HepG2 (cell line): ENCODE measurements around the gene APEX1. TPM values are rescaled to one million over a fixed set of nuclear protein-coding genes. Genes with fewer than 3 reads are reported as not detected.

Source experiments
- ARNT2 ChIP-seq: sonication (generic); formaldehyde crosslinking; IDR thresholded peaks from 2 replicates; pipeline ENCODE4 v1.8.0; 2022; ENCODE audit warnings: mild to moderate bottlenecking, low read depth, missing genetic modification reagents, moderate library complexity
- CBX1 ChIP-seq: IDR thresholded peaks from one replicate; pipeline ENCODE4 v1.6.1; 2016; ENCODE audit warnings: antibody characterized with exemption, low read depth
- EP300 ChIP-seq, 3 experiments: sonication (generic) in 1 of 3; formaldehyde crosslinking in 1 of 3; IDR thresholded peaks; 2 replicates each; pipeline versions ENCODE4 v1.5.1 to v1.6.1; 2011 to 2020; ENCODE audit warnings: low read depth in 2 of 3, low read length in 2 of 3, borderline replicate concordance in 1 of 3, improper control_type of control experiment in 1 of 3, mild to moderate bottlenecking in 1 of 3, missing genetic modification reagents in 1 of 3, moderate library complexity in 1 of 3
- EZH2 ChIP-seq: conservative IDR thresholded peaks from 2 replicates; pipeline ENCODE4 v1.6.1; 2012; ENCODE audit warnings: mild to moderate bottlenecking, low read depth, low read length, moderate library complexity
- KLF13 ChIP-seq: sonication (generic); formaldehyde crosslinking; IDR thresholded peaks from 2 replicates; pipeline ENCODE4 v1.4.0; 2020; ENCODE audit warnings: mild to moderate bottlenecking, missing genetic modification reagents
- NFIC ChIP-seq: IDR thresholded peaks from 2 replicates; pipeline ENCODE4 v1.6.1; 2012; ENCODE audit warnings: mild to moderate bottlenecking, low read length, inconsistent platforms
- NONO ChIP-seq, 2 experiments: fragments of 450-650 bp in 1 of 2; sonication (generic) in 1 of 2; formaldehyde crosslinking in 1 of 2; IDR thresholded peaks in 1 of 2; conservative IDR thresholded peaks in 1 of 2; 2 replicates each; pipeline versions ENCODE4 v1.6.1 to v1.8.0; 2017 to 2022; ENCODE audit warnings: mild to moderate bottlenecking in 1 of 2, missing genetic modification reagents in 1 of 2, moderate library complexity in 1 of 2
- PHF5A ChIP-seq: IDR thresholded peaks from one replicate; pipeline ENCODE4 v1.6.1; 2018; ENCODE audit warnings: low read depth, missing genetic modification reagents; ENCODE audit not compliant: unreplicated experiment
- TAF1 ChIP-seq: sonication (generic); formaldehyde crosslinking; IDR thresholded peaks from 2 replicates; pipeline ENCODE4 v1.4.0; 2020; ENCODE audit warnings: missing genetic modification reagents
- ZNF839 ChIP-seq: sonication (generic); formaldehyde crosslinking; IDR thresholded peaks from 2 replicates; pipeline ENCODE4 v1.4.0; 2020; ENCODE audit warnings: missing genetic modification reagents, mild to moderate bottlenecking, borderline replicate concordance
- polyA plus RNA-seq, 8 experiments: library from polyadenylated mRNA; depleted of rRNA in 3 of 8; stranded (reverse) in 7 of 8; unstranded in 1 of 8; fragments of >200 nt; fragmentation: Illumina TruSeq in 4 of 8; extraction: Trizol in 4 of 8; gene quantifications; 2 replicates each; pipeline versions ENCODE4 v1.2.1 to v1.2.3, GENCODE V29; 2011 to 2016; ENCODE audit warnings: low read depth in 4 of 8, missing spikeins in 1 of 8, mixed read lengths in 1 of 8; ENCODE audit not compliant: insufficient read depth in 1 of 8
- total RNA-seq, 5 experiments: library from RNA; depleted of rRNA; stranded (reverse); fragments of >200 nt; fragmentation: Illumina TruSeq; extraction: Trizol; gene quantifications; 2 replicates each; pipeline ENCODE4 v1.2.3, GENCODE V29; 2016; ENCODE audit warnings: low read depth in 1 of 5
- TF ChIP-seq, protein P1 (sequence below): IDR thresholded peaks from 2 replicates; pipeline ENCODE4 v1.6.1; 2016; ENCODE audit warnings: low read depth
- TF ChIP-seq, protein P2 (sequence below): sonication (generic); formaldehyde crosslinking; IDR thresholded peaks from 2 replicates; pipeline ENCODE4 v1.4.0; 2020; ENCODE audit warnings: mild to moderate bottlenecking, missing genetic modification reagents
- TF ChIP-seq, protein P3 (sequence below): sonication (generic); formaldehyde crosslinking; IDR thresholded peaks from 2 replicates; pipeline ENCODE4 v1.4.0; 2020; ENCODE audit warnings: missing genetic modification reagents, borderline replicate concordance
- TF ChIP-seq, protein P4 (sequence below): IDR thresholded peaks from 2 replicates; pipeline ENCODE4 v1.6.1; 2012; ENCODE audit warnings: inconsistent platforms
- TF ChIP-seq, protein P5 (sequence below): sonication (generic); formaldehyde crosslinking; IDR thresholded peaks from 2 replicates; pipeline ENCODE4 v1.5.0; 2020; ENCODE audit warnings: missing genetic modification reagents

The APEX1 gene
- total and polyA plus RNA-seq, 2 of the 13 experiments (the other 11 are each of a cell fraction or from before 2014, with no cell fraction given) = 171 to 405 TPM

DNA sequence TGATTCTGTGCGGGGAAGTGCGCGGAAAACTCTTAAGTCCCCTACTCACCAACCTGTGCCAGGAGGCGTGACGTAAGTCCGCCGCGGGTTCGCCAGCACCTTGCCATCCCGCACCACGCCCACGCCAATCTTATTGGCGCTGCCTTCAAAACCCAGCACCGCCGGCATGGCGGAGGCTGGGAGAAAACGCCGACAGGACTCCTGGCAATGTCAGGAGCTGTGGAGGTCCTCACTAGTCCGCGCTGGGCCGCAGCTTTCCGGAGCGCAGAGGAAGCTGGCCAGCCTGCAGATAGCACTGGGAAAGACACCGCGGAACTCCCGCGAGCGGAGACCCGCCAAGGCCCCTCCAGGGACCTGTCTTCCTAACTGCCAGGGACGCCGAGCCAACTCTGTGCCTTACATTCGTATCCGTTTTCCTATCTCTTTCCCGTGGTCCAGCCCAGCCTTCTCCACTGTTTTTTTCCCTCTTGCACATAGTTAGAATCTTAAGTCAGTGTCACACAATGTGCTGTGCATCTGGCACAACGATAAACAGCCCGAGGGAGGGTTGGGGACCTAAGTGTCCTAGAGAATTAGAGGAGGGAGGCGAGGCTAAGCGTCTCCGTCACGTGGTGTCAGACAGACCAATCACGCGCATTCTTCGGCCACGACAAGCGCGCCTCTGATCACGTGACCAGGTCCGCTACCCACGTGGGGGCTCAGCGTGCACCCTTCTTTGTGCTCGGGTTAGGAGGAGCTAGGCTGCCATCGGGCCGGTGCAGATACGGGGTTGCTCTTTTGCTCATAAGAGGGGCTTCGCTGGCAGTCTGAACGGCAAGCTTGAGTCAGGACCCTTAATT is at the start of gene APEX1, which contains the start of gene OSGEP (continued):
- TF ChIP-seq NFIC (peak; percentile 63; the same call in 1 of the 2 replicates), EZH2 (no peak), CBX1 (peak; percentile 96), NONO (IDR thresholded peaks at IDR 0.05) (no peak), NONO (CRISPR knock-in tag; conservative IDR thresholded peaks at IDR 0.05) (peak; percentile 44), KLF13 (CRISPR knock-in tag) (no peak; the same call in 1 of the 2 replicates), ZNF839 (CRISPR knock-in tag) (0 out of 2 replicates have a peak, but pooled peaks have one; percentile 47), TAF1 (CRISPR knock-in tag) (peak; percentile 91), PHF5A (CRISPR knock-in tag) (peak; percentile 34), EP300 (IDR thresholded peaks at IDR 0.05; ENCODE audit: low read depth in 2 of 2, low read length in 2 of 2) (peak in 1 of 2 experiments; percentile 7; a peak in 2 of 4 replicates), EP300 (CRISPR knock-in tag; IDR thresholded peaks at IDR 0.05; ENCODE audit: borderline replicate concordance) (peak; percentile 53), ARNT2 (CRISPR knock-in tag) (peak; percentile 83)
- TF ChIP-seq, protein P1, sequence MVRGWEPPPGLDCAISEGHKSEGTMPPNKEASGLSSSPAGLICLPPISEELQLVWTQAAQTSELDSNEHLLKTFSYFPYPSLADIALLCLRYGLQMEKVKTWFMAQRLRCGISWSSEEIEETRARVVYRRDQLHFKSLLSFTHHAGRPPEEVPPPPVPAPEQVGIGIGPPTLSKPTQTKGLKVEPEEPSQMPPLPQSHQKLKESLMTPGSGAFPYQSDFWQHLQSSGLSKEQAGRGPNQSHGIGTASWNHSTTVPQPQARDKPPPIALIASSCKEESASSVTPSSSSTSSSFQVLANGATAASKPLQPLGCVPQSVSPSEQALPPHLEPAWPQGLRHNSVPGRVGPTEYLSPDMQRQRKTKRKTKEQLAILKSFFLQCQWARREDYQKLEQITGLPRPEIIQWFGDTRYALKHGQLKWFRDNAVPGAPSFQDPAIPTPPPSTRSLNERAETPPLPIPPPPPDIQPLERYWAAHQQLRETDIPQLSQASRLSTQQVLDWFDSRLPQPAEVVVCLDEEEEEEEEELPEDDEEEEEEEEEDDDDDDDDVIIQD (CRISPR knock-in tag) = peak; percentile 73
- TF ChIP-seq, protein P2, sequence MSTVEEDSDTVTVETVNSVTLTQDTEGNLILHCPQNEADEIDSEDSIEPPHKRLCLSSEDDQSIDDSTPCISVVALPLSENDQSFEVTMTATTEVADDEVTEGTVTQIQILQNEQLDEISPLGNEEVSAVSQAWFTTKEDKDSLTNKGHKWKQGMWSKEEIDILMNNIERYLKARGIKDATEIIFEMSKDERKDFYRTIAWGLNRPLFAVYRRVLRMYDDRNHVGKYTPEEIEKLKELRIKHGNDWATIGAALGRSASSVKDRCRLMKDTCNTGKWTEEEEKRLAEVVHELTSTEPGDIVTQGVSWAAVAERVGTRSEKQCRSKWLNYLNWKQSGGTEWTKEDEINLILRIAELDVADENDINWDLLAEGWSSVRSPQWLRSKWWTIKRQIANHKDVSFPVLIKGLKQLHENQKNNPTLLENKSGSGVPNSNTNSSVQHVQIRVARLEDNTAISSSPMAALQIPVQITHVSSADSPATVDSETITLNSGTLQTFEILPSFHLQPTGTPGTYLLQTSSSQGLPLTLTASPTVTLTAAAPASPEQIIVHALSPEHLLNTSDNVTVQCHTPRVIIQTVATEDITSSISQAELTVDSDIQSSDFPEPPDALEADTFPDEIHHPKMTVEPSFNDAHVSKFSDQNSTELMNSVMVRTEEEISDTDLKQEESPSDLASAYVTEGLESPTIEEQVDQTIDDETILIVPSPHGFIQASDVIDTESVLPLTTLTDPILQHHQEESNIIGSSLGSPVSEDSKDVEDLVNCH (CRISPR knock-in tag) = no peak; the same call in 1 of the 2 replicates
- TF ChIP-seq, protein P3, sequence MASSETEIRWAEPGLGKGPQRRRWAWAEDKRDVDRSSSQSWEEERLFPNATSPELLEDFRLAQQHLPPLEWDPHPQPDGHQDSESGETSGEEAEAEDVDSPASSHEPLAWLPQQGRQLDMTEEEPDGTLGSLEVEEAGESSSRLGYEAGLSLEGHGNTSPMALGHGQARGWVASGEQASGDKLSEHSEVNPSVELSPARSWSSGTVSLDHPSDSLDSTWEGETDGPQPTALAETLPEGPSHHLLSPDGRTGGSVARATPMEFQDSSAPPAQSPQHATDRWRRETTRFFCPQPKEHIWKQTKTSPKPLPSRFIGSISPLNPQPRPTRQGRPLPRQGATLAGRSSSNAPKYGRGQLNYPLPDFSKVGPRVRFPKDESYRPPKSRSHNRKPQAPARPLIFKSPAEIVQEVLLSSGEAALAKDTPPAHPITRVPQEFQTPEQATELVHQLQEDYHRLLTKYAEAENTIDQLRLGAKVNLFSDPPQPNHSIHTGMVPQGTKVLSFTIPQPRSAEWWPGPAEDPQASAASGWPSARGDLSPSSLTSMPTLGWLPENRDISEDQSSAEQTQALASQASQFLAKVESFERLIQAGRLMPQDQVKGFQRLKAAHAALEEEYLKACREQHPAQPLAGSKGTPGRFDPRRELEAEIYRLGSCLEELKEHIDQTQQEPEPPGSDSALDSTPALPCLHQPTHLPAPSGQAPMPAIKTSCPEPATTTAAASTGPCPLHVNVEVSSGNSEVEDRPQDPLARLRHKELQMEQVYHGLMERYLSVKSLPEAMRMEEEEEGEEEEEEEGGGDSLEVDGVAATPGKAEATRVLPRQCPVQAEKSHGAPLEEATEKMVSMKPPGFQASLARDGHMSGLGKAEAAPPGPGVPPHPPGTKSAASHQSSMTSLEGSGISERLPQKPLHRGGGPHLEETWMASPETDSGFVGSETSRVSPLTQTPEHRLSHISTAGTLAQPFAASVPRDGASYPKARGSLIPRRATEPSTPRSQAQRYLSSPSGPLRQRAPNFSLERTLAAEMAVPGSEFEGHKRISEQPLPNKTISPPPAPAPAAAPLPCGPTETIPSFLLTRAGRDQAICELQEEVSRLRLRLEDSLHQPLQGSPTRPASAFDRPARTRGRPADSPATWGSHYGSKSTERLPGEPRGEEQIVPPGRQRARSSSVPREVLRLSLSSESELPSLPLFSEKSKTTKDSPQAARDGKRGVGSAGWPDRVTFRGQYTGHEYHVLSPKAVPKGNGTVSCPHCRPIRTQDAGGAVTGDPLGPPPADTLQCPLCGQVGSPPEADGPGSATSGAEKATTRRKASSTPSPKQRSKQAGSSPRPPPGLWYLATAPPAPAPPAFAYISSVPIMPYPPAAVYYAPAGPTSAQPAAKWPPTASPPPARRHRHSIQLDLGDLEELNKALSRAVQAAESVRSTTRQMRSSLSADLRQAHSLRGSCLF (CRISPR knock-in tag) = no peak
- TF ChIP-seq, protein P4, sequence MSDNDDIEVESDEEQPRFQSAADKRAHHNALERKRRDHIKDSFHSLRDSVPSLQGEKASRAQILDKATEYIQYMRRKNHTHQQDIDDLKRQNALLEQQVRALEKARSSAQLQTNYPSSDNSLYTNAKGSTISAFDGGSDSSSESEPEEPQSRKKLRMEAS = peak; percentile 99
- TF ChIP-seq, protein P5, sequence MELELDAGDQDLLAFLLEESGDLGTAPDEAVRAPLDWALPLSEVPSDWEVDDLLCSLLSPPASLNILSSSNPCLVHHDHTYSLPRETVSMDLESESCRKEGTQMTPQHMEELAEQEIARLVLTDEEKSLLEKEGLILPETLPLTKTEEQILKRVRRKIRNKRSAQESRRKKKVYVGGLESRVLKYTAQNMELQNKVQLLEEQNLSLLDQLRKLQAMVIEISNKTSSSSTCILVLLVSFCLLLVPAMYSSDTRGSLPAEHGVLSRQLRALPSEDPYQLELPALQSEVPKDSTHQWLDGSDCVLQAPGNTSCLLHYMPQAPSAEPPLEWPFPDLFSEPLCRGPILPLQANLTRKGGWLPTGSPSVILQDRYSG (CRISPR knock-in tag) = 0 out of 2 replicates have a peak, but pooled peaks have one; percentile 64
